SH-SY5Y (cell line): ENCODE measurements around the gene CLIC1.

Experiments used
- GATA2 ChIP-seq: IDR thresholded peaks from 2 replicates; pipeline ENCODE4 v1.6.1; 2011; ENCODE audit warnings: mild to moderate bottlenecking, low read depth, low read length
- GATA3 ChIP-seq: IDR thresholded peaks from 2 replicates; pipeline ENCODE4 v1.6.1; 2011; ENCODE audit warnings: low read depth, mild to moderate bottlenecking, low read length, moderate library complexity

DNA sequence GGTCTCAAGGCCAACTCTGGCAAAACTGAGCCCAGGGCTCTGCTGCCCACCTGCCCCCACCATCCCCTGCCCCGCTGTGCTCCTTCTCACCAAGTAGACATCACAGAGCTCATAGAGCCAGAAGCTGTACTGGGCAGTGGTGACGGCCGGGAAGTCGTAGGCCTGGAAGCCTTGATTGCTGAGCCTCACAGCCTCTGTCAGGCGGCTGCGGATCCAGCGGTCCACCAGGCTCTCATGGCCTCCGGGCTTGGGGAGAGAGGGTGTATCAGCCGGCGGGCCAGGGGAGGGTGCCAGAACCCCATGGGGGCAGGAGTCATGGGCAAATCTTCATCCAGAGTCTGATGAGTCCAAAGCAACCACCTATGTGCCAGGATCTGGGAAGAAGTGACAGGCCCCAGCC lies 43.6 kb upstream of the CLIC1 start:
- no peak for TF ChIP-seq GATA2
- no peak for TF ChIP-seq GATA3
